GM19463 (cell line): Measurements from ENCODE around the gene PEG3.

ENCODE experiments used
- ATAC-seq: cut with Tn5 transposase; IDR thresholded peaks from one replicate; pipeline ENCODE4 v1.9.1; 2021; ENCODE audit warnings: mild to moderate bottlenecking, moderate library complexity; ENCODE audit not compliant: unreplicated experiment

PEG3 gene

GRCh38 chr19:56811480-56811879, 29.0 kb downstream of the PEG3 start:
- ATAC-seq: no peak

- ATAC-seq: no peak
These were observed 30.3 kb downstream of the PEG3 start for GRCh38 chr19:56810260-56810659.

- no peak for ATAC-seq
These were observed 31.7 kb downstream of the PEG3 start for GRCh38 chr19:56808717-56809392.

GRCh38 chr19:56806639-56807038, 33.9 kb downstream of the PEG3 start:
- no peak for ATAC-seq
